ENCODE results near the gene PFKFB3. TPM values are rescaled to one million over a fixed set of nuclear protein-coding genes. Genes with fewer than 3 reads are reported as not detected.

Gene PFKFB3
- total and polyA plus RNA-seq, 2 of the 13 experiments (the other 11 are each of a cell fraction or from before 2014, with no cell fraction given), result 1.2 to 13.3 TPM

GRCh38 chr10:6299743-6300105 is 97.0 kb downstream of the PFKFB3 start:
- Histone ChIP-seq H3K36me3 (replicated peaks in 1 of 2; ENCODE audit: control insufficient read depth in 1 of 2, insufficient read depth in 2 of 2, low read length in 2 of 2) (no peaks in the 10 kb centered on the region), H3K27me3 (ENCODE audit: control insufficient read depth in 1 of 2, insufficient read depth in 2 of 2, low read length in 2 of 2) (peaks cover 0 to 7% of the 10 kb centered on the region in 2 experiments; a peak in 2 of 5 replicates), H3K79me2 (ENCODE audit: insufficient read depth, low read length) (no peaks in the 10 kb centered on the region), H3K27ac (ENCODE audit: extremely low read length, insufficient read depth, low read length) (no peak overlapping the region), H3K4me3 (replicated peaks in 1 of 3; ENCODE audit: insufficient read depth in 1 of 3, low read depth in 2 of 3, low read length in 3 of 3) (no peak overlapping the region), H3K4me1 (ENCODE audit: insufficient read depth, low read length) (peaks cover 40% of the 10 kb centered on the region), H2AFZ (ENCODE audit: low read length) (no peak overlapping the region), H3K9me3 (ENCODE audit: low read length) (no peaks in the 10 kb centered on the region), H4K20me1 (ENCODE audit: insufficient read depth, low read length) (no peaks in the 10 kb centered on the region), H3K4me2 (ENCODE audit: low read depth, low read length) (no peak overlapping the region), H3K9ac (ENCODE audit: insufficient read depth, low read depth, low read length) (no peak overlapping the region)
- no peak for TF ChIP-seq NAIF1 (CRISPR knock-in tag; IDR thresholded peaks at IDR 0.05; ENCODE audit: borderline replicate concordance)
- no peak for TF ChIP-seq ZNF552 (CRISPR knock-in tag; IDR thresholded peaks at IDR 0.05; ENCODE audit: borderline replicate concordance)
- TF ChIP-seq CAMTA2 (CRISPR knock-in tag; IDR thresholded peaks at IDR 0.05; ENCODE audit: borderline replicate concordance), result no peak
- in situ Hi-C loops (cut with HindIII; ENCODE audit: extremely low pct_ligation_motif_present, low pct_unique_long_range_greater_than_20kb) (no loop called here), intact Hi-C loops (cut with micrococcal nuclease; ENCODE audit: unreplicated experiment) (no loop called here)
- DNase-seq (ENCODE audit: low spot score), result no peak
- no peak for FAIRE-seq
- peak; percentile 23; the same call in 1 of the 3 replicates for ATAC-seq
- CTCF ChIA-PET (ENCODE audit: low intra/inter-chr PET ratio, low total read pairs), result no interaction called here
- BruUV-seq (replicated peaks), result no TSS peak
- 94% methylated on average over 2 of the region's 2 CpGs for WGBS (ENCODE audit: low lambda C conversion rate)
- POLR2A ChIA-PET, result no interaction called here

GRCh38 chr10:6300106-6300783 is 97.5 kb downstream of the PFKFB3 start:
- Histone ChIP-seq H3K9me3 (ENCODE audit: low read length) (no peaks in the 10 kb centered on the region), H3K4me2 (ENCODE audit: low read depth, low read length) (no peak overlapping the region), H3K27ac (ENCODE audit: extremely low read length, insufficient read depth, low read length) (no peak overlapping the region), H3K4me1 (ENCODE audit: insufficient read depth, low read length) (peaks cover 40% of the 10 kb centered on the region), H3K27me3 (ENCODE audit: control insufficient read depth in 1 of 2, insufficient read depth in 2 of 2, low read length in 2 of 2) (peaks cover 0 to 7% of the 10 kb centered on the region in 2 experiments; a peak in 2 of 5 replicates), H4K20me1 (ENCODE audit: insufficient read depth, low read length) (no peaks in the 10 kb centered on the region), H3K4me3 (replicated peaks in 1 of 3; ENCODE audit: insufficient read depth in 1 of 3, low read depth in 2 of 3, low read length in 3 of 3) (no peak overlapping the region), H3K9ac (ENCODE audit: insufficient read depth, low read depth, low read length) (no peak overlapping the region), H2AFZ (ENCODE audit: low read length) (no peak overlapping the region), H3K36me3 (replicated peaks in 1 of 2; ENCODE audit: control insufficient read depth in 1 of 2, insufficient read depth in 2 of 2, low read length in 2 of 2) (no peaks in the 10 kb centered on the region), H3K79me2 (ENCODE audit: insufficient read depth, low read length) (no peaks in the 10 kb centered on the region)
- BruUV-seq (replicated peaks), result no TSS peak
- ATAC-seq (no peak), DNase-seq (ENCODE audit: low spot score) (no peak), FAIRE-seq (no peak)
- in situ Hi-C loops (cut with HindIII; ENCODE audit: extremely low pct_ligation_motif_present, low pct_unique_long_range_greater_than_20kb) (no loop called here), intact Hi-C loops (cut with micrococcal nuclease; ENCODE audit: unreplicated experiment) (no loop called here)
- TF ChIP-seq ZNF800 (CRISPR knock-in tag; IDR thresholded peaks at IDR 0.05) (no peak), DNMT1 (CRISPR knock-in tag; IDR thresholded peaks at IDR 0.05) (no peak)
- ChIA-PET CTCF (ENCODE audit: low intra/inter-chr PET ratio, low total read pairs) (no interaction called here), POLR2A (no interaction called here)
- 64% methylated on average over 14 of the region's 14 CpGs for WGBS (ENCODE audit: low lambda C conversion rate)
